SH-SY5Y (cell line): ENCODE results near the gene TMEM63B.

Experiments
- GATA2 ChIP-seq: IDR thresholded peaks from 2 replicates; pipeline ENCODE4 v1.6.1; 2011; ENCODE audit warnings: mild to moderate bottlenecking, low read depth, low read length
- GATA3 ChIP-seq: IDR thresholded peaks from 2 replicates; pipeline ENCODE4 v1.6.1; 2011; ENCODE audit warnings: low read depth, mild to moderate bottlenecking, low read length, moderate library complexity

- TF ChIP-seq GATA2 (no peak), GATA3 (no peak)
Observed at GRCh38 chr6:44138717-44139350, 11.5 kb downstream of the TMEM63B start.
